GM21723 (cell line): ENCODE measurements around the gene KRTAP12-3.
"Not testable (repeated sequence)": the region's sequence is repeated elsewhere in the genome, so short reads cannot be mapped to it uniquely, and the experiment has no call there.

Experiments
- ATAC-seq: cut with Tn5 transposase; IDR thresholded peaks from one replicate; pipeline ENCODE4 v1.9.1; 2021; ENCODE audit warnings: mild to moderate bottlenecking, moderate library complexity; ENCODE audit not compliant: unreplicated experiment

The KRTAP12-3 gene, protein sequence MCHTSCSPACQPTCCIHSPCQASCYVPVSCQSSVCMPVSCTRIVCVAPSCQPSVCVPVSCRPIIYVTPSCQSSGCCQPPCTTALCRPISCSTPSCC

DNA sequence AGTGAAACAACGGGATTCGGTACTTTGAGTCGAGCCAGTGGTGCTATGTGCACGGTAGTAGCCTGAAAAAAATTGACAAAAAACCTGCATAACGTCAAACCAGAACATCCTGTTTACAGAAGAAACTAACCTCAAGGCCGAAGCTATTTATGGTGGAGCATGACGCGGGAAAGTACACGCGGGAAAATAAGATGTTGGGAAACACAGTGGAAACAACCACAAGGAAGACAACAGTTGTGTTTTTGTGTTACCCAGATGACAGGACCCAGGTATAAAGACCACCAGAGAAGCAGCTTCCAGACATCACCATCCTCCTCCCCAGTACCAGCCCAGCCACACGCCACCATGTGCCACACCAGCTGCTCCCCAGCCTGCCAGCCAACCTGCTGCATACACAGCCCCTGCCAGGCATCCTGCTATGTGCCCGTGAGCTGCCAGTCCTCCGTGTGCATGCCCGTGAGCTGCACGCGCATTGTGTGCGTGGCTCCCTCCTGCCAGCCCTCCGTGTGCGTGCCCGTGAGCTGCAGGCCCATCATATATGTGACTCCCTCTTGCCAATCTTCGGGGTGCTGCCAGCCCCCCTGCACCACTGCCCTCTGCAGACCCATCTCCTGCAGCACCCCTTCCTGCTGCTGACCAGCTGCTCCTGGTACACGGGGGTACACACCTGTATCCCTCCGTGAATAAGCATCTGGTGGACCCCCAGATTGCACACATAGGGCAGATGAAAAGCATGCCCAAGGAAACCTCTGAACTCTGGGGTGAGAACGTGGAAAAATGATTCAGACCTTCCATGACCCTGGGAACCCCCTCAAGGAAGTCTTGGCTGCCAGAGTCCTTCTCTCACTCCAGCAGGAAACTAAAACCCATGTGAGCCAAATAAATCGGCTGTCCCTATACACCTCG is at the start of gene KRTAP12-3:
TSS of gene KRTAP12-3 (plus strand) at position 298 of the 906 bp plus-strand sequence. CDS start at position 346, 48 bp downstream.
- ATAC-seq: no peak

DNA sequence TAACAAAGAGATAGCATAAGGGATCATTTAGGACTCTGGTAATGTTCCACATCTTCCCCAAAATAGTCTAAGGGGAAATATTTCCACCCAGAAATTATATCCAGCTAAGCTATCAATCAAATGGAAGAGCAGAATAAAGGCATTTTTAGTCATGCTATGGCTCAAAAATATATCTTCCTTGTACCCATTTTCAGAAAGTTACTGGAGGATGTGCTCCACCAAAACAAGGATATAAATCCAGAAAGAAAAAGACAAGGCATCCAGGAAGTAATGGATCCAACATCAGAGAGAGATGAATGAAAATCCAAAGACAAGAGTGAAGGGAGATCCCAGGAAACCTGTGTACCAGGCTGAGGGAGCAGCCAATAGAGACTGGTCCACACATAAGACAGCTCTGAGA is 48.5 kb upstream of the KRTAP12-3 start:
- no peak for ATAC-seq

DNA sequence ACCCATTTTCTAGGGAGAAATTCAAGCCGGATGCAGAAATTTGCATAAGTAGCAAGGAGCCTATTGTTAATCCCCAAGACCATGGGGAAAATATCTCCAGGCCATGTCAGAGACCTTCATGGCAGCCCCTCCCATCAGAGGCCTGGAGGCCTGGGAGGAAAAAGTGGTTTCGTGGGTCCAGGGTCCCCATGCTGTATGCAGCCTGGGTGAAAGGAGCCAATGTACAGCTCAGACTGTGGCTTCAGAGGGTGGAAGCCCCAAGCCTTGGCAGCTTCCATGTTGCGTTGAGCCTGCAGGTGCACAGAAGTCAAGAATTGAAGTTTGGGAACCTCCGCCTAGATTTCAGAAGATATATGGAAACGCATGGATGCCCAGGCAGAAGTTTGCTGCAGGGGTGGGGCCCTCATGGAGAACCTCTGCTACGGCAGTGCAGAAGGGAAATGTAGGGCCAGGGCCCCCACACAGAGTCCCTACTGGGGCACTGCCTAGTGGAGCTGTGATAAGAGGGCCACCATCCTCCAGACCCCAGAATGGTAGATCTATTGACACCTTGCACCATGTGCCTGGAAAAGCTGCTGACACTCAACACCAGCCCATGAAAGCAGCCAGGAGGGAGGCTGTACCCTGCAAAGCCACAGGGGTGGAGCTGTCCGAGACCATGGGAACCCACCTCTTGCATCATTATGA is 47.4 kb upstream of the KRTAP12-3 start:
- not testable (repeated sequence) for ATAC-seq

DNA sequence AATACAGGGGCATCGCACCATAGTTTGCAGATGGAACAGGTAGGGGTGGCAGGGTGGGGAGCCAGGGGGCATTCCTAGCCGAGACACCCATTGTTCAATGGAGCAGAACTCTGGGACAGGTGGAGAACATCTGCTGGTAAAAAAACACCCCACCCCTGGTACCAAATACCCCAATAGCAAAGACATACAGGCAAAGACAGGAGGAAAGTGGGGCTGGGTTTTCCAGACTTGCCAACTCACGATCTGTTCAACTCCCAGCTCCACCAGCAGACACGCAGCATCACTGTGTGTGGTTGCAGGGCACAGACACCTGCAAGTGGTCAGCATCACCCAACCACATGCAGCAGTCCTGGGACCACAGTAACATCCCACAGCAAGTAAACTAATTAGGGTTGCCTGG is 46.2 kb upstream of the KRTAP12-3 start:
- no peak for ATAC-seq

DNA sequence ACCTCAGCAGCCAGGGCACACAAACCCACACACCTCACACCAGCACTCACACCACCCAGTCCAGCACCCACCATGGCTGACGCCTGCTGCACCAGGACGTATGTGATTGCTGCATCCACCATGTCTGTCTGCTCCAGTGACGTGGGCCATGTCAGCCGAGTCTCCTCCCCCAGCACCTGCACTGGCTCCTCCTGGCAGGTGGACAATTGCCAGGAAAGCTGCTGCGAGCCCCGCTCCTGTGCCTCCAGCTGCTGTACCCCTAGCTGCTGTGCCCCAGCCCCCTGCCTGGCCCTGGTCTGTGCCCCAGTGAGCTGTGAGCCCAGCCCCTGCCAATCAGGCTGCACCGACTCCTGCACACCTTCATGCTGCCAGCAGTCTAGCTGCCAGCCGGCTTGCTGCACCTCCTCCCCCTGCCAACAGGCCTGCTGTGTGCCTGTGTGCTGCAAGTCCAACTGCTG is 45.7 kb upstream of the KRTAP12-3 start, which contains the start of gene KRTAP10-8:
TSS of gene KRTAP10-8 (plus strand) at position 51 of the 458 bp plus-strand sequence. CDS start at position 73, 22 bp downstream.
- ATAC-seq: no peak

DNA sequence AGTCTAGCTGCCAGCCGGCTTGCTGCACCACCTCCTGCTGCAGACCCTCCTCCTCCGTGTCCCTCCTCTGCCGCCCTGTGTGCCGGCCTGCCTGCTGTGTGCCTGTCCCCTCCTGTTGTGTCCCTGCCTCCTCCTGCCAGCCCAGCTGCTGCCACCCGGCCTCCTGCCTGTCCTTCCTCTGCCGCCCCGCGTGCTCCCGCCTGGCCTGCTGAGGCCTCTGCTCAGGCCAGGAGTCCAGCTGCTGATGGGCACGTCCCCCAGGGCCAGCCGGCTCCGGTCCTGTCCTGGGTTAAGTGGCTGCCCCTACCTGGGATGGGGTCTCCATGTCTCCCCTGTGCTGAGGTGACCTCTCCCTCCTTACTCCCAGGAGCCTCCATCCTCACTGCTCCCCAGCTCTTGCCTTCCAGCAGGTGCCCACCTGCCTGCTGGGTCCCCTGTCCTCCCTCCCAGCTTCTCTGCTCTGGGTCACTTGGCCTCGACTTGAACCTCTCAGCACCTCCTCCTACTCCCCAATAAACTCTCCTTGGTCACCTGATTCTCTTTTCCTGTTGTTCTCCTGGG is 45.0 kb upstream of the KRTAP12-3 start:
- ATAC-seq: no peak

DNA sequence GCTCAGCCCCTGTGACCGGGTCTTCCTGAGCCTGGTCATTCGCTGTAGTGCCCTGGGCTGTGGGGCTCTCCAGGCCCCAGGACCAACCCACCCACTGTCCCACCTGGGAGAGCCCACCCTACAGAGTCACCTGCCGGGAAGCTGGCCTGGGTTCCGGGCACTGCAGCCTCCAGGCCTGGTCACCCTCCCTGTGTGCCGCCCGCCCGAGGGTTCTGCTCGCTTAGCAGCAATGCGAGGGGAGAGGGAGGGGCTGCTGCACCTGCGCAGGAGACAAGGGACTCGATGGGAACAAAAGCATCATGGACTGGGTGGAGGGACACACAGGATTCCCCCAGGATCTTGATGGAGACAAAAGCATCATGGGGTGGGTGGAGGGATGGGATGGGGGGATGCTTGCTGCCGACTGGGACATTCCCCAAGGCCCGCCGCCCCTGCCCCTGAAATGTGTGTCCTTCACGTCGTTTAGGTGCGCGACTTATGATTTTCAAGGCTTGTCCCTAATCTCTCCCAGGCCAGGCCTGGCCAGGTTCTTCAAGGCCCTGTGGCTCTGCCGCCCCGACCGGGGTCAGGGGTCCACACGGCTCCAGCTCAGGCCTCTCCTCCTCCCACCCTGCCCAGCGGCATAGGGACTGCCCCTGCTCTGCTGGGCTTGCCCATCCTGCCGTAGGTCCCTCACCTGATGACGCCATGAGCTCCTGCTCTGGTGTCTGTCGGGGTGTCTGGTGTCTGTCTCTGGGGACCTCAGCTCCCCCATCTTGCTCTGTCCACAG is 44.2 kb upstream of the KRTAP12-3 start:
- no peak for ATAC-seq

DNA sequence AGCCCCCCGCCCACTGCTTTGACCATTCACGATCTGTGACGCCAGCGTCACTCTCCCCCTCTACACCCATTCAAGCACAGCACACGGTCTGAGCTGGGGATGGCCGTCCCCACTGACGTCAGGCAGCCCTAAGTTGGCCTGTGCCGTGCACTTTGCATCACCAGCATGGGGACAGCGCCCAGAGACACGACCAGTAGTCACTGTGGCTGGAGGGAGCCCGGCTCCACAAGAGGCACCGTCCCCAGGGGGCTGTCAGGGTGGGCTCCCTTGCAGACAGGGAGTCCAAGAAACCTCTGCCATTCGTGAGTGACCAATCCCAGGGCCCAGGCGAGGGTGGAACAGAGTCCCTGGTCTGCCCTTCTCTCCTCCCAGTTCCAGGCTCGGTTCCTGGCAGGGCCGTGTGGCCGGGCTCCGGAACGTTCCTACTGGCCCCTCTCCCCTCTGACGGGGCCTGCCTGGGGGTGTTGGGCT is 43.5 kb upstream of the KRTAP12-3 start:
- ATAC-seq: no peak

DNA sequence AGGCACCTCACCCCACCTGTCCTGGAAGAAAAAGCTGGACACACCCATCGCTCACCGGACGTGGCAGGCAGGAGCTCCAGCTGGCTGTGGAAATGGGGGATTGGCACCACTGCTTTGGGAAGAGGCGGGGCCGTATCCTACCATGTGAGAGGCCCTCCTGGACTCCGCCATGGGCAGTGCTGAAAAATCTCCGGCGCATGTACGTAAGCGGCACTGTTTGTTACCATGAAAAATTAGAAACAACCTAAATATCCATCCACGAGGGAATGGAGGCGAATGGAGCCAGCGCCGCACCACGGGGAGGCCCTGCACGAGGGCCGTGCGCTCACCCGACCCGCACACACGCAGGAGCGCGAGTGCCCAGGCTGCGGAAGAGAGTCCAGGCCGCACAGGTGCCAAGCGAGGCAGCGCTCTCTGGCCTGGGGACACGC is 42.8 kb upstream of the KRTAP12-3 start:
- ATAC-seq: no peak

DNA sequence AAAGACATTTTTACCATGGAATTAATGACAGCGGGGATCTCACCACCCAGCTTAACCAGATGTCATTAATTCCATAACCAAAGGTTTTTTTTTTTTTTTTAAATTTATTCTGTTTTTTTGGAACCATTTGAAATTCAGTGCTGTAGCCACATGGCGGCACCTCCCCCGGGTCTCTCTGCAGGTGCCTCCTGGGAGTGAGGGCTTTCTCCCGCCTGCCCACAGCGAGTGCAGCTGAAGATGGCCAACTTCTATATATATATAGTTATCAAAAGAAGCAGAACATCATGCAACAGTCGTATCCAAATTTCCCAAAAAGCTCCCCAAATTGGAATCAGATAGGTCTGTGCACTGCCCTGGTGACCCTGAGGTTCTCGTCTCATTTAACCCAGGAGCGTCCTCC is 42.3 kb upstream of the KRTAP12-3 start:
- ATAC-seq: no peak

DNA sequence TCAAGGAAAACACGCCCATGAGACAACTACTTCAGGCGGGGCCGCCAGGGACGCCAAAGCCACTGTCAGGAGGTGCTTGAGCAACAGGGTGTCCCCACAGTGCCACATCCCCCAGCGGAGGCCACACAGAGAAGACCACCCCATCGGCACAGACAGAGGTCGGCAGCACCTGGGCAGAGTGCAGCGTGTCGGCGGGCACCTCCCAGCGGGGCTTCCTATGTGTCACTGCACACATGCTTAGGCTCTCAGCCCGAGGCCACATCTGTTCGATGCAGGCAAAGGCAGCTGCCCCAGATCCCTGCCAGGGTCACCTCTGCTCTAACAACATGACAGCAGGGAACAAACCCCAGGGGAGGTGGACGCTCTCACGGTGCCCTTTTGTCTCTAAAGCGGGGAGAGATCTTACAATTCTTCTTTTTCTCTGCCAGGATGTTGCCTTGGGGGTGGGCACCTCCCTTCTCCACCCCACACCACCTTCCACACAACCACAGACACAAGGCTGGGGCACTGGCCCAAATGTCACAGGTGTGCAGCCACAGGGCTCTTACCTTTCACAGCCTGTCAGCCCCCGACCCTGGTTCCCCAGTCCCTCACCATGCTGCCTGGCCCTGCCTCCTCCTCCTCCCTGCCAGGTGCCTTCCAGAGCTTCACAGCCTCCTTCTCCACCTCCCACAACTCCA is 41.7 kb upstream of the KRTAP12-3 start:
- ATAC-seq: no peak

DNA sequence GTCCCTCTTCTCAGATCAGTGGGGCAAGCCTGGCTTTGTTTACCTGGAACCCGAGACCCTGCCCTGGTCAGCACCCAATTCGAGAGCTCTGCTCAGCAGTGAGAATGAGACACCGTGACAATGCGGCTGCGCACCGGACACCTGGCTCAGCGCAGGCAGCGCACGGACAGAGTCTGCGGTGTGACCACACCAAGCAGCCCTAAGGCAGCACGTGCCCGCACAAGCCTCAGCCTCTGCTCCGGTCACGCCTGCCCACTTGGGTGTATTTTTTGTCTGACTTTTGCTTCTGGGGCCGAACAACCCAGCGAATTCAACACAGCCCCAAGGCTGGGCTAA is 41.2 kb upstream of the KRTAP12-3 start:
- ATAC-seq: no peak

DNA sequence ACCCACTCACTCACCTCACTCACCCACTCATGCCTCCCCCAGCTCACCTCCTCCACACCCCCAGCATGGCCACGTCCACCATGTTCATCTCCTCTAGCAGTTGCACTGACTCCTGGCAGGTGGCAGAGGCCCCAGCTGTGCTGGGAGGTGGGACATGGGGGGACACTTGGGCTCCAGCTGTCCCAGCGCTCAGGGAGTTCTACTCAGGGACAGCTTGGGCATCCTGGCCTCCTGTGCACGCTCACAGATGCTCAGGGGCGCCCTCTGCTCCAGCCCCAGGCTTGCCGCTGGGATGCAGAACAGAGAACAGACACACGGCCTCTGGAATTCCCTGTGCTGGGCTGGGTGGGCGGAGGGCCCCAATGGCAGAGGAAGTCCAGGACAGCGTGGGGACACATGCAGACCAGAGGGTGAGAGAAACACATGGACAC is 40.6 kb upstream of the KRTAP12-3 start:
- ATAC-seq: no peak

DNA sequence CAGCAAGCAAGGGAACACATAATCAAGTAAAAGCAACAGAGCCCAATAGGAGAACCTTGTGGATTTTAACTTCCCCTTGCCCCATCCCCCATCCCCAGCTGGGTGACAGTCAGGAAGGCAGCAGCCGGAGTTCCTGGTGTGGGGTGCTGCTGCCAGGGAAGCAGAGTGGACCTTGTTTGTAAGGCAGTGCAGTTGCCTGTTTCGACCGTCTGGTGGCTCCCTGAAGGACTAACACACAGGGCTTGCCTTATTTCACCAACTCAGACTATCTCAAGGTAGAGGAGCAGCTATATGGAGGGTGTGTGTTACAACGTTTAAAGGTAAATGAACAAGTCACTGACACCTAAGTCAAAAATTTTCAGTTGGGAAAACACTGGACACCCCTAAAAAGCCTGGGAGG is 39.2 kb upstream of the KRTAP12-3 start:
- ATAC-seq: no peak

DNA sequence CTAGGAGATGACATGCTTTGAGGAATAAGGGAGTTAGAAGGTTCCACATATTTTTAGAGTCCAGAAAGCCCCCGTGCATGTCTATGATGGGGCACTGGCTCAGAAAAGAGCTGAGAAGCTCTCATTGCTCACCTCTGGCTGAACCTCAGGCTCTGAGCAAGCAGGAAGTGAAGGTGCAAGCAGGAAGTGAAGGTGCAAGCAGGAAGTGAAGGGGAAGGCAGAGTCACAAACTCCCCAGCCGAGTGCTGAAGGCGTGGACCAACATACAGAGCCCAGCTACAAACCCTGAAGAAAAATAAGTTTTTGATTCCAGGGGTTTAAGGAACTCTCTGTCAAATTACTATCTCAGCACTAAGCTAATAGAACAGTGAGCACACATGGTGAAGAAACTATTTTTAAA is 38.8 kb upstream of the KRTAP12-3 start:
- ATAC-seq: no peak

DNA sequence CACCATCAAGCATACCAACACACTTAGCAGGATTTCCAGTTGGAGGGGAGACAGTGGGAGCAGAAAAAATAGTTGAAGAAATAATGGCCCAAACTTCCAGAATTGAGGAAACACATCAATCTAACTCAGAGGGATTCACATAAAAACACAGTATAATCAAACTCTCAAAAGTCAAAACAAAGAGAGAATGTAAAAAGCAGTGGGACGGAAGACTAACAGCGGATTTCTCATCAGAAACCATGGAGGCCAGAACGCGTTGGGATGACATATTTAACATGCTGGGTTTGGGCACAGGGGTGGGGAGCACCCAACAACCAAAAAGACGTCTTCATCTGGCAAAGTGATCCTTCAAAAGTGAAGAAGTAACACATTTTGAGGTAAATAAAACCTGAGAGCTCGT is 37.8 kb upstream of the KRTAP12-3 start:
- no peak for ATAC-seq

DNA sequence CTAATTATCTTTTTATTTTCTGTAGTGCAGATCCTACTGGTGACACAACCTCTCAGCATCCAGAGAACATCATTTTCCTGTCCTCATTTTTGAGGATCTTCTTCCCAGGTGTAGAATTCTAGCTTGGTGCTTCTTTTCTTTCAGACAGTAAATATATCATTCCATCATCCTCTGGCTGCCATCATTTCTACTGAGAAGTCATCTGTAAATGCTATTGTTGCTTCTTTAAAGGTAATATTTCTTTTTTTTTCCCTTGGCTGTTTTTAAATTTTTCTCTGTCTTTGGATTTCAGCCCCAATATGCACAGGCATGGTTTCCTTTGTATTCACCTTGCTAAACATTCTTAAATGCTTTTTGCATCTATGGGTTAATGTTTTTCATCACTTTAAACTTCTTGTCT is 34.2 kb upstream of the KRTAP12-3 start:
- ATAC-seq: no peak

DNA sequence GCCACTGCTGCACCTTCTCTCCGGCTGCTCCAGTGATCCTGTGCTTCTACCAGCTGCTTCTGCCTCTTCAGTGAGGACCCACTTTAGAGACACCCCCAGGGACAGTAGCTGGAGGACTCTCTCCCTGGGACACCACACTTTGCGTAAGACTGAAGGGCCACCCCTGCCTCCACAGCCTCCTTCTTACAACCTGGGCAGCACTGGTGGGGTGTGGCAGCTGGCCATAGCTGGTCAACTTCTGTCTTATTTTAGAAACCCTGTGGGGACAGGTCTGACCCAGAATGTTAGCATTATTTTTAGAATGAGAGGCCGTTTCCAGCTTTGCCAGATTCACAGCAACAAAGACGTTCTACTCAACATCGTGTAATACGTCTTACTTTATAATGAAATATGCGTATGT is 32.0 kb upstream of the KRTAP12-3 start:
- ATAC-seq: no peak

DNA sequence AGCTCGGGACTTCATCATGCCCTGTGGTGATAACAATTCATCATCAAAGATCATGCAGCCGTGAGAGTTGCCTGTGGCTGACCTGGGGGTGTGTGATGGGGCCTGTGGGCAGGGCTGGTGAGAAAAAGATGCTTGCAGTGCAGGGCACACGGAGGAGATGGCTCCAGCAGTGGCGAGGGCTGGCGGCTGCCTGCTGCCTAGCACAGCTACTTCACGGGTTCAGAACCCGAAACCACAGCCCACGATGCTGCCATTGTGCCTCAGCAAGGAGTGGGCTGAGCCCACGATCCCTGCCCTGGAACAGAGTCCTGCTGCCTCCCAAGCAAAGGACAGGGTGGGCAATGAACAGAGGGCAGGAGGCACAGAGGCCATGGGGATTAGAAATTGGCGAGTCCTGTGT is 31.5 kb upstream of the KRTAP12-3 start:
- no peak for ATAC-seq

DNA sequence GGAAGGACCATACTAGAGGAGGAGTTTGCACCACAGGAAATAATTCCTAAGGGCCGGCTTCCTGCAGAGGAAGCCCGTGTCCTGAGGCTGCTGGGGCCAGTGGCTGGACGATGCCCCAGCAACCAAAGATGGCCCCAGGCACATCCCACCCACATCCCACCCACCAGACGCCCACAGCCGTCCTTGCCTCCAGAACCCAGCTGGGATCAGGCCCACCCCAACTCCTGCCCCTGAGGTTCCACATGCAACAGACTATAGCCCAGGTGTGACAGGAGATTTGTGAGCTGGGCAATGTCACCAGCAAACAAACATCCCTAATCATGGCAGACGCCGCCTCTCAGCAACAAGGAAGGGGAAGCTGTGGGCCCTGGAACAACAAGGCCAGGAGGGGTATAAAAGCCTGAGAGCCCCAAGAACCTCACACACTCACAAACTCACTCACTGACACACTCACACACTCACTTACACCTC is 31.0 kb upstream of the KRTAP12-3 start, which contains the start of gene KRTAP10-9:
TSS of gene KRTAP10-9 (plus strand) at position 421 of the 471 bp plus-strand sequence. CDS start 79 bp downstream, outside the sequence.
- no peak for ATAC-seq
